ENCODE data around the gene KCNJ10.
"Not testable (repeated sequence)": the region's sequence is repeated elsewhere in the genome, so short reads cannot be mapped to it uniquely, and the experiment has no call there.

The KCNJ10 gene

DNA sequence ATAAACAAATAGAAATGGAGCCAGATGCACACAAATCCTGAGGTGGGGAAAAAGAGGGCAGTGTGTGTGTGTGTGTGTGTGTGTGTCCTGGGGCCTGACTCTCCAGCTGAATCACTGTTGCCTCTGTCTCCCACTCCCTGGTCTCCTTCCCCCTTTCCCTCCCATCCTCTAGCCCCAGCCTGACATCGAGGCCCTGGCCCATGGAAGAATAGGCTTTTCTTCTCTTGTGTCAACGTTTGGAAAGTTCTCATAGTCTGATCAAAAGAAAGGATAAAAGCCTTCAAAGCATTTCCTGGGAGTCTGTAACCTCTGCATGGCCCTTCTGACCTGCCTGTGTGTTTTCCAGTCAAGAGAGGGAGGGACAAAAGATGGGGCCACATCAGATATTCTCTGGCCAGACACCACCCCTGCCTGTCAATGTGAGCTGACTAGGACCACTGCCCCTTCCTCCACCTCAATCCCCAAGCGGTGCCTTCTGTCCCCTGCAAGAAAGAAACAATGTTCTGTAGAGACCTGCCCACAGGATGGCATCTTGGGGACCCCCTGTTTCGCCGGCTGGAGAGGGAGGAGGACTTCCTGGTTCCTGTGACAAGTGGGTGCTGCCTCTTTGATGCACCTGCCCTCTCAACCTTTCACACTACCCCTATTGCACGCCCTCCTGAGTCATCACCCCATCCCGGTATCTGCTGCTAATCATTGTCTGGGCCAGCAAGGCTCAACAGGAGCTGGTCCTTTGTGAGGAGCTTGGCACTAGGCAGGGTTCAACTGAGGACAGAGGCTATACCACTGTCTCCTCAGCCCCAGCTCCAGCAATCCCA is 16.2 kb downstream of the KCNJ10 start:
- no peak for DNase-seq

DNA sequence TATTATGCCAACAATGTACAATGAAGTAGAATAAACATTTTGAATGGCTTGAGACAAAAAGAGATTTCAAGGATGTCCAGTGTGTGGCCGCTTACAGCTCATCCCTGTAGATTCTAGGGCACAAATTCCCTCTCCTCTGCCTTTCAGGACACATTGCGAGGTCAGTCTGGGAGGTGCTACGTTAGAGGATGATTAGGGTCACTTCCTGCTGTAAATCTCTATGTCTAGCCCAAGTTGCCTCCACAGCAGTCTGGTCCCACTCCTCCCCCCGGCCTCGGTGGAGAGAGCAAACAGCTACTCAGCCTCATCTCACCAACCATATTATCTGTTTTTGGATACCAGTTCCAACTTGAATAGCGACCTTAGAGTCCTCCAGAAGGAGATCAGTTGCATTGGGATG is 17.0 kb downstream of the KCNJ10 start:
- no peak for DNase-seq

DNA sequence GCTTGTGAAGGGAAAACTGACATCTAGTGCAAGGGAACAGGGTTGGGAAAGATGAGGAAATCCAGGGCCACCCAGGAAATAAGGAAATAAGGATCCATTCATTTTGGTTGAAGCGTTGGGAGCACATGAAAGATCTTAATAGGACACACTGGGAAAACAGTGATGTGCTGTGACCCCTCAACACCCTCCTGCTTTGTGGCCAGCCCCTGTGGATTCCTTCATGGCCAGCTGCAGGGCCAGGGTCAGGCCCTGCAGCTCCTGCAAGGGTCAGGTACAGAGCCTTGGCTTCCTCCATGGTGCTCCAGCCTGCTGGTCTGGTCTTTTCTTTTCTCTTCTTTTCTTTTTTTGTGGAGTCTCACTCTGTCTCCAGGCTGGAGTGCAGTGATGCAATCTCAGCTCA is 19.3 kb downstream of the KCNJ10 start:
- no peak for DNase-seq

DNA sequence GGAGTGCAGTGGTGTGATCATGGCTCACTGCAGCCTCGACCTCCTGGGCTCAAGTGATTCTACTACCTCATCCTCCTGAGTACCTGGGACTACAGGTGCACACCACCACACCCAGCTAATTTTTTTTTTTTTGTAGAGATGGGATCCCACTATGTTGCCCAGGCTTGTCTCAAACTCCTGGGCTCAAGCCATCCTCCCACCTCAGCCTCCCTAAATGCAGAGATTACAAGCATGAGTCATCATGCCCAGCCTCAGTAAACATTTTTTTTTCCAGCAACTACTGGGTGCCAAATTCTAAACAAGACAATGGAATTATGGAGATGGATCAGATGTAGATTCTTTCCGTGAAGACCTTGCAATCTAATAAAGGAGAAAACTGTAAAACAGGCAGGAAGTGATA is 19.8 kb downstream of the KCNJ10 start:
- DNase-seq: not testable (repeated sequence)

DNA sequence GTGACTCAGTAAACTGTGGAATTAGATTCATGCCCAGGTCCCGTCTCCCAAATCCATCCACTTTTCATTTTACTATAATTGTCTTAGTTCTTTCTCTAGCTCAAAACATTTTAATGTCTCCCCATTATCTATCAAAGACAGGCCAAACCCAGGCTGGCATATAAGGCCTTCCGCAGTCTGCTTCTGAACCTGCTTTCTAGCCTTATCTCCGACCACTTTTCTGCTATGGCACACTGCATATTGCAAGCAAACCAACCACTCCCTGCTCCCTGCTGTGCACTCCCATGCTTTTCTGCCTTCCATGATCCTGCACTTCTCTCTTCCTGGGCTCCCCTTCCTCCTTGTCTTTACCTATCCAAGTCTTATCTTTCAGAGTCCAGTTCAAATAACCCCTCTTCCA is 20.9 kb downstream of the KCNJ10 start:
- DNase-seq: no peak

DNA sequence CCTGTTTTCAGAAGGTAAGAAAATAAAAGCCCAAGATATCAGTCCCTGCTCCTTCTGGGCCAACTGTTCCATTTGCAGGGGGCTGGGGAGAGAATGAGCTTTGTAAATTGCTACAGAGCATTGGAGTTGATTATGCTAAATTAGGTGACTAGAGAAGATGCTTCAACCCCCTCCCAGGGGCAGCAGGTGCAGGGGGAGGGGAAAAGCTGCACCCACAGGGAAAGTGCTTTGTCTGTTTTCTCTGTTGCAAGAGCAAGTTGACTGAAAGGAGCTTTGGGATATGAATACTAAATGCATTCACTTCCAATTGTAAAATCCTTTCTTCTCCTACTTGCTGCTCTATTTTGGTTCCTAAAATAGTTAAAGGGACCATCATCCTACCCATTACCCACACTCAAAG is 21.6 kb downstream of the KCNJ10 start:
- DNase-seq: no peak

DNA sequence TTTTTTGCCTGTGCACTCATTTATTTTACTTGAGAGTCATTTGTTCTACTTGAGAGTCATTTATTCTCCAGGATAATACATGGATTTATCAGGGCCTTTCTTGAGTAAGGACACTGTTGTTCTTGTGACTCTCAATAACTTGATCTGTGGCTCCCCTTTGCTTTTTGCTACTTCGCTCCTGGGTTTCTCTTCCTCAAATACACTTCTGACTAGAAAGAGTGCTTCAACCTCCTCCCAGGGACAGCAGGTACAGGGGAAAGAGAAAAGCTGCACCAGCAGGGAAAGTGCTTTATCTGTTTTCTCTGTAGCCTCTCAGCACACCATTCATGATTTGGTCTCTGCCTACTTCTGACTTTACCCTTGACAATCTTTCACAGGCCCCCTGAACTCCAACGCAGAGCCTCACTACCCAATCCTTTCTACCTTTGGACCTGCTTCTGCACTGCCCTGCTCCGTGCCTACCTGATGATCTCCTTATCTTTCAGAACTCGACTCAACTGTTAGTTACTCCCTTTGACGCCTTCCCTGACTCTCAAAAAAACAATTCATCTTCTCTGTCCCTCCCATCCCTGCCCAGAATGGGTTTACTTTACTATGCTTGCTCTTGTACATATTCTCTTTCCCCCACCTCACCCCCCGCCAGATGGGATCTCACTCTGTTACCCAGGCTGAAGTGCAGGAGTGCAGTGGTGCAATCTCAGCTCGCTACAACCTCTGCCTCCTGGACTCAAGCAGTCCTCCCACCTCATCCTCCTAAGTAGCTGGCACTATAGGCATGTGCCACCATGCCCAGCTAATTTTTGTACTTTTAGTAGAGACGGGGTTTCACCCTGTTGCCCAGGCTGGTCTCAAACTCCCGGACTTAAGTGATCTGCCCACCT is 22.6 kb downstream of the KCNJ10 start:
- no peak for DNase-seq

DNA sequence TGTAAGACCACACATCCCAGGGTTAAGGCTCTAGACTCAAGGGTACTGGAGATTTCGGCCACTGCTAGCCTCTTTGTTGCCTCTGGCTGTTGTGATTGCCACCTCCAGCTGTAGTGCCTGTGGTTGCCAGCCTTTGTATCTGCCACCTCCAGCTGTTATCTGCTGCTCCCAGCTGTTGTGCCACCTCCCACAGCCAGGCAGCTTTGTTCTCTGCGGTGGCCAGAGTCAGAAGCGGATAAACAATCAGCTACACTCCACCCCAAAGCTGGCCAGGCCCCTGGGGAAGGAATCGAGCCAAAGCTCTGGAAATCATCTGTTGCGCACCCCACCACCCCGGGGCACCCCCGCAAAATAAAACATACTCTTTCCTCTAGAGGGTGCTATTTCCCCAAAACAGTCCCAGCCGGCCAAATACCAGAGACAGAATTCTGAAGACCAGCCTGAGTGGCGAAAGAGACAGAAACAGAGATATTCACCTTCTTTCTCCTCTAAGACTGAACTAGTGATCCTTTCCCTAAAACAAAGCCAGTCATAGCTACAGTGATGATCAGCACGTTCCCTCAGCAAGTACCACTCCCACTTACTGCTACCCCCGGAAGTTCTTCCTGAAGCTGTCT is 23.4 kb downstream of the KCNJ10 start:
- DNase-seq: no peak

DNA sequence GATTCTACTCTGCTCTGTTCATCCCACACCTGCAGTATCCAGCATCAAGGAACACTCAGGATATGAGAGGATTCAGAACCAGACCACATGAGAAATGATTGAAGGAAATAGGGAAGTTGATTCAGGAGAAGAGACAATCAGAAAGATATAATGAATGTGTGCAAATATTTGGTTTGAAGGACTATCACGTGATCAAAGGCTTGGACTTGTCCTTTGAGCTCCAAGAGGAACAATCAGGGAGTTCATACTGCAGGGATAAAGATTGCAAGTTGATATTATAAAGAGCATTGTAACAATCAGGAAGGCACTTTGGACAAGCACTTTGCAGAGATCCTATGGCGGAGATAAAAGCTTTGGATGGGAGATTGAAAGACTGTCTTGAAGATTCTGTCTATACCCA is 24.3 kb downstream of the KCNJ10 start:
- no peak for DNase-seq

DNA sequence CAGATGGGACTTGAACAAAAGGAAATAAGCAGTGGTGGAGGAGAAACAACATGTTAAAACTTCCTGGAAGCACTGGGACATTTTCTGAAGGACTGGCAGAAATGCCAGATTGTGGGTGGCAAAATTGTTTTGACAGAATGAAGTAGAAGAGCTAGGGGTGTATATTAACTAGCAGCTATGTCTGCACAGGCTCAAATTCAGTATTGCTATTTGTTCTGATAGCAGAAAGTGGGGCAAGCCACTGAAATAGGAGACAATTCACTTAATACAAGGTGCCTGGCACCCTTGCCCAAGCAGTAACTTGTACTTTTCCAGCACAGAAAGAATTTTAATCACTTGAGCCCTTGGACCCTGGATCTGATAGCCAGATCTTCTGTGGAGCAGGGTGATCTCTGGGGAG is 26.4 kb downstream of the KCNJ10 start:
- no peak for DNase-seq

DNA sequence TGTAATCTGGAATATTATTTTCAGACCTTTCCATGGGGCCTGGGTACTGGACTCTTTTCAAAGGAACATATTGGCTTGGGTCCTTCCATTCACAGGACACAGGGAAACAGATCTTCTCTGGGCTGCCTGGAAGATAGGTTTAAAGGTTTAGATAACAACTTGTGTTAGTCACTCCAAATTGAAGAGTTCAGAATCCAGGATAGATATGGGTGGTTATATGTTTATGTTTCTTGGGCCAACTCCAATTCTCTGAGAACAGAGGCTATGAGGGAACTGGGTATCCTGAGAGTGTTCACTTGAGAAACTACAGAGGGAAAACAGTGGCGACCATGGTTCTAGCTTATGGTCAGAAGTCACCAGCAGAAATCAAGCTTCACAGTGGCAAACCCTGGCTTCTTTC is 29.5 kb downstream of the KCNJ10 start:
- no peak for DNase-seq

DNA sequence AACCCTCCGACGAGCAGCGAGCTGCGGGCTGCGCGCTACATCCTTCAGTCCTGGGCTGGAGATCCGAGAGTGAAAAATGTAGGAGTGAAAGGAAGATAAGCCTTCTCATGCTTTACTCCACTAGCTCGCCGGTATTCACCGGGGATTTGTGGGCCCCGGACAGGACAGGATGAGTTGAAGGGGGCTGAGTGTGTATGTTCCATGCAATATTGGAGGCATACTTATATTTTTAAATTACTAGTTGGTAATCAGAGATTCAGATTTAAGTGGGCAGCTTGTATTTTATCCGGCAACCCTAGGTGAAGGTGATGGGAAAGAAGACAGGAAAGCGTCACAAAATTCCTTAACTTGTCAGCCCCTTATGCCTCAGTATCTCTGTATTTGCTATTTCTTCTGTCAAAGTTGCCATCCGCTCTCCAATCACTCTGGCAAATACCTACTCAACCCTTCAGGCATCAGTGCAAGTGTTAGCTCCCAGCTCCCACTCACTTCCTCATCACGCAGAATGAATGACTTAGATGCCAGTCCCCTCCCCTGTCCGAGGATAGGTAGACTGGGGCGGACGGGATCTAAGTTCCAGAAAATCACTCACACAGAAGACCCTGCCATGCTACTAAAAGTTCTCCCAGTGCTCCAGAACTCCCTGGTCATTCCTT is 37.7 kb downstream of the KCNJ10 start:
- no peak for DNase-seq

DNA sequence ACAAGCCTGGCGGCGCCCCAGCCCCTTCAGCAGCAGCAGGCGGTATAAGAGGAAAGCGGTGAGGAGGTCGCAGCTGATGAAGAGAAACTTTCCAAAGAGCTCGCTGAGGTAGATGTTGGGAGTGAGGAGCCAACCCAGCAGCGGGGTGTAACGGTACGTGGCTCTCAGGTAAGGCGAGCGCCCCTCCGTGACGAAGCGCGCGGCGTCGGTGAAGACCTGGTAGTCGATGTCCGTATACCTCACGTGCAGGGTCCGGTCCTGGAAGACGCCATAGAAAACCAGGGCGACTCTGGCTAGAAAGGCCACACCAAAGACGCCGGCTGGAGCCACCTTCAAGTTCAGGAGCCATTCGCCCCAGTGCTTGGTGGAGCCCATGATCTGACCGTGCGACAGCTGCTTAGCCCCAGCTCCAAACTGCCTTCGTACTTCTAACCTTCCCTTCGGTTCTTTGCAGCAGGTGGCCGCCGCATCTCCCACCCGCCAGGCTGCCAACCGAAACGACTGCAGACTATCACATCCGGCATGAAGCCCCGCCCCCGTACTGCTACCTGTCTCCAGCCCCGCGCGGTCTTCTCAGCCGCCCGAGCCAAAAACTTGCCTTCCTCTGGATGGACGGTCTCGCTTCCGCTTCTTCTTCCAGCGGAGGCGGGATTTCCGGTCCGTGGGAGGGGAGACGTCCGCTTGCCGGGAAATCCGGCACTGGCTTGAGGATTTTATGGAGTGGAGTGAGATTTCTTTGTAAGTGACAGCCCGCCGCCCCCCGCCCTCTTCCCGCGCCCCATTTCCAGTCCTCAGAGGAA is 38.4 kb downstream of the KCNJ10 start, which contains the start of gene PIGM:
TSS of gene PIGM (minus strand) at position 626 of the 800 bp plus-strand sequence. CDS start at position 375, 251 bp downstream.
- peak; percentile 92 for DNase-seq

DNA sequence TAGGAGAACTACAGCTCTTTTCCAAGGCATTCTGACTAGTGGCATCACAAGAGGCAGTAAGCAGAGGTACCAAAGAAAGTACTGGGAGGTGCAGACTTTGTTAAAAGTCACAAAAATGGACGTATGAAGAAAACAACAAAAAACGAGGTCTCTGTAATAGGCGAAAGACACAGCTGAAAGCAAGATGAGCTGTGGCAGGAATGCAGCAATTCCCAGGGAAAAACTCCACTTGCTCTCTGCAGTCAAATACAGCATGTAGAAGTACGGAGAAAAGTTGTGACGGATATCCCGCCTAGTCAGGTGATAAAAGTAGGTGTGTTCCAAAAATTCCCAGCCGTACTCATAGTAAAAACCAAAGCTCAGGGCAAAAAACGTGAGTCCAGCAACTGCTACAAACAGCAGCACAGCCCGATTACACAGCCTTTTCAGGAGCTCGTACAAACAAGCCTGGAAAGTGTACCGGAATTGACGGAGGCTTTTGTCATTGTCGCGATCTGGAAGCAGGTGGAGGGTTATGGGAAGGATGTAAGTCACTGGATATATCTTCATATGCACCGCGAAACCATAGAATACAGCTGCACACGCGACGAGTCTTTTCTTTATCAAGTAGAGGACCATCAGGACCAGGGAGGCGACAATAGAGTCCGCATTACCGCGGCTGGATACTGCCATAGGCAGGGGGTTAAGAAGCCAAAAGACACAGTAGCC is 39.1 kb downstream of the KCNJ10 start:
- DNase-seq: no peak

DNA sequence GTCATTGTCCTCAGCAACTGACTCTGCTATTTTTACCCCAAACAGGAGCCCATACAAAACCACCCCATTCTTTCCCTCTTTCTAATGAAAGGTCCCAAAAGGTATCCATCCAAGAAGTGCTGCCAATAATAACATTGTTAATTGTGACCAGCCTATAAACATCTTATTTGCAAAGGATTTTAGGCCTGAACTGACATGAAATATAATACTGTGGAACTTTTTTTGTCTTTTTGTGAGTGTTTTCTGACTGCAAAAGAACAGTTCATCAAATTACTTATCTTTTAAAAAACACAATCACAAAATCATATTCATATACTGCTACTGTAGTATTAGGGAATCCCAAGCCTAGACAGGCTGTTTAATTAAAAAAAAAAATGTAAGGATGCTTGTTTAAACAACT is 41.5 kb downstream of the KCNJ10 start:
- DNase-seq: no peak

DNA sequence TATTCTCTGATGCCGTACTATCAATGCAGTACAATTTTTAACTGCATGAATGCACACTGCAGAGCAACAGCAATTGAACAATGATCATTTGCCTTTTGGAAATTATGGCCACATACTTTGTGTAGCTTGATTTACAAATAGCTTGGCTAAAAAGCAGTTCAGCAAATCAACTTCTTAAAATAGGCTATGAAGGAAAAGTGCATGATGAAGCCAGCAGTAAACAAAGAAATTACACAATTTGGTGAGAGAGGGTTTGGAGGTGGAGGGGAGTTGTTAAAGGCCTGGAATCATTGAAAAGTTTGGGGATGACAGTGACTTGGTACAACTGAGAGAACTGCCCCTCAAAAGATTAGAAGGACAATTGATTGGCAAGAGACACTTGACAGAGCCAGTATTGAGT is 44.6 kb downstream of the KCNJ10 start:
- DNase-seq: no peak

DNA sequence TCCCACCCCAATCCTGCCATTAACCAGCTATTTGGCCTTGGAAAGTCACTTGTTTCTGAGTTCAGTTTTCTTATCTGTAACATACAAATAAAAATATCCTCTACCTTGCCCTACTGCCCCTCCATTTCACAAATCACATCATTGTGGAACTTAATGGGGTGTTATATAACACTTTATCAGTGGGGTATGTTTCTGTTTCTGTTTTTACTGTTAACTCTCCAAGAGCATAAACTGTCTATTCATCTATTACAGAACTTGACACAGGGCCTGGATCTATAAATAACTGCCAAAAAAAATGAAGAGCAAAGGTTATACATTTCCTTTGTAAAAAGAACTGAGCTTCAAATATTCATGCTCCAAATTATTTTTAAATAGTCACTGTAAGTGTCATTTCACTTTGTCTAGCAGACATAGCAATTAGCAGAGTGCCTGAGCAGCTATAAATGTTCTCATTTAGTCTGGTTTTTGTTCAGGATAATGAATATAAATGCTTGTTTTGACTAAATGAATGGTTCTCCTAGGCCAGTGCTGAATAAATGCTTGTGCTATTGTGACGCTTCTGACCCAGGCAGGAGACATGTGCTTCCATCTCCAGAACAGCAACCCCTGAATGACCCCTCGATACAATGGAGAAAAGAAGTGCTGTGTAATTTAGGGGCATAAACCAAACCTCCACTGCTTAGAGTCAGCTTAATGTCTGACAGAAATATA is 45.6 kb downstream of the KCNJ10 start:
- DNase-seq: no peak

DNA sequence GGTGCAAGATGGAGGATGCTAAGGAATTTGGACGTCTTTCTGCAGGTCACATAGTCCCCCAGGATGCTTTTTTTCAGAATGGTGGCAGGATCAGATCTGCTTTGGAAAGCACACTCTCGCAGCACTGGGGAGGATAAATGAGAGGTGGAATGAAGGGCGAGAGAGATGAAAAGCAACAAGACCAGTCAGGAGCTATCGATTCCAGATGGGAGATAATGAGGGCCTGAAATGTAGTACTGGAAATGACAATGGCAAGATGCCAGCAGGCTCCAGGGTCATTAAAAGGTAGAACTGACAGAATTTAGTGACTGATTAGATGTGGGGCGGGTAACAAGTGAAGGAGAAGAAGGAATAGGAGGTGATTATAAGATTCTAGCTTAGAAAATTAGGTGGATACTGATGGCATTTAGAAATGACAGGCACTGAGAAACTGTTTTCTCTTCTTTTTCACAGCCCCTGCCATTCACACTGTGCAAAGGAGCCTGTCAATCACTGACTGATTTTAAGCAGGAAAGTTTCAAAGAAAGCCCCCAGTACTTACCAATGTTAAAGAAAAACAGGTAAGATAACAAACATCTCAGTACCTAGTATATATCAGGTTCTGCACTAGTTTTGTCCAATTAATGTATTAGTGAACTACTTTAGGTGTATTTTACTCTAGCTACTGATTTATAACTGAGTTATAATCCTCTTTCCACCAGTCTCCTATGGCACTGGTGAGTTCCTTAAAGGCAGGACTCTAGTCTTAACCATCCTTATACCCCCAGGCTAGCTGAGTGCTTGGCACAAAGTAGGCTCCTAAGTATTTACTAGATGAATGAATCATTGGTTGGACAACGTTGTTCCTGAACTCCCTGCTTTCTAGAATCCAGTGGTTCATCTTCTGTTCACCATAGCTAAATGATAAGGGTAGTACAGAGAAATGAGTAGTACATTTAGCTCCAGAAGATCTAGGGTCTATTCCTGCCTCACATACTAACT is 47.3 kb downstream of the KCNJ10 start:
- no peak for DNase-seq

DNA sequence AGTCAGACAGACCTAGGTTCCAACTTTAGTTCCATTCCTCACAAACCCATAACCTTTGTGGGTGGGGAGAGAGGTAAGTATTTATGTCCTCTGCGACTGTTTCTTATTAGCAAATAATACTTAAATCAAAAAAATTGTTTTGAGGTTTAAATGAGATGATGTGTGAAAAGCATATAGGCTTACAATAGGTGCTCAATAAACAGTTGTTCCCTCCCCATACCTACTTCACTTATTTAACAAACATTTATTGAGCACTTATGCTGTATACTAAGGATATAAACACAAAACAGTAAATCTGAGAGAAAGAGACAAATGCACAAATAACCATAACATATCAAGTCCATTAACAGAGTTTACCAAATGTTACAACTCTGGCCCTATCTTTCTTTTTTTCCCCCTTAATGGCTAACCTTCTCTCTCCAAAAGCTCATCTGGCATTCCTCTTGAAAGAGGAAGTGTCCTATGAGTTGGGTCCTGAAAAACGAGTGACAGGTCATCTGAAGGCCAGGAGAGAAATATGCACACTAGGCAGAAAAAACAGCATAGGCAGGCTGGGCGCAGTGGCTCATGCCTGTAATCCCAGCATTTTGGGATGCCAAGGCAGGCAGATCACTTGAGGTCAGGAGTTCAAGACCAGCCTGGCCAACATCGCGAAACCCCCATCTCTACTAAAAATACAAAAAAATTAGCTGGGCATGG is 48.4 kb downstream of the KCNJ10 start:
- no peak for DNase-seq

Measured in activated effector memory CD4-positive, alpha-beta T cell treated with Interleukin-2 at 50 U/mL for 16 hours (primary cell).